Bronchial epithelial cell (primary cell): ENCODE measurements around the gene HAND2. TPM values are rescaled to one million over a fixed set of nuclear protein-coding genes. Genes with fewer than 3 reads are reported as not detected.

Experiments used
- DNase-seq: peaks from one replicate; pipeline ENCODE4 v3.0.0-alpha.2; 2010; ENCODE audit warnings: low read depth
- FAIRE-seq: peaks from 2 replicates; lab custom pipeline; 2011; peaks lifted over from hg19 to GRCh38; lab: Jason Lieb, UNC
- H3K27me3 ChIP-seq: 2 replicates; pipeline ENCODE4 v1.5.1; 2011; ENCODE audit warnings: low read length; ENCODE audit not compliant: control insufficient read depth, insufficient read depth
- H3K36me3 ChIP-seq: 2 replicates; pipeline ENCODE4 v1.5.1; 2011; ENCODE audit warnings: low read length; ENCODE audit not compliant: control insufficient read depth, insufficient read depth
- H3K4me3 ChIP-seq: 2 replicates; pipeline ENCODE4 v1.5.1; 2011; ENCODE audit warnings: mild to moderate bottlenecking, low read depth, low read length, control low read depth
- total RNA-seq: library from RNA; depleted of rRNA; stranded (reverse); fragments of >200 nt; gene quantifications from 2 replicates; pipeline ENCODE4 v1.2.1, GENCODE V29; 2014
- TF ChIP-seq, protein P1 (sequence below): IDR thresholded peaks from 2 replicates; pipeline ENCODE4 v1.5.1; 2011; ENCODE audit warnings: mild to moderate bottlenecking, moderate library complexity, low read length, control low read depth, inconsistent platforms; ENCODE audit not compliant: insufficient read depth, severe bottlenecking

The HAND2 gene
- total RNA-seq, 1 donor from 2014 or later = 1.1 TPM

DNA sequence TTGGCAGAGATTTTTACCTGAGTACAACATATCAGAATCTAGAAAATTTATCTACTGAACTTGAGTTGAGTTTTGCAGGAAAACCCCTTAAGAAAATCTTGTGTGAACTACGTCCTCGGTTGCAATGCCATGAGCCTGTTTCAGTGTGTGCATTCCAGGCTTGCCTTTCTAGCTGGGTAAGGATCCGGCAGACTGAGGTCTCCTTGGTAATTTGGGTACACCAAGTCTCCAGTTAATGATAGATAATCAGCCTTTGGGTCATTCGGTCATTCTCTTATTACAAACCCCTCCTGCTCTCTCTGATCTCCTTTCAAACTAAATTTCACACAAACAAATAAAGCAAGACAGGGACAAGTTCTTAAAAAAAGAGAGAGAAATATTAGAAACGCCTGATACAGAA, 5.9 kb upstream of the HAND2 start:
- FAIRE-seq = no peak
- TF ChIP-seq, protein P1, sequence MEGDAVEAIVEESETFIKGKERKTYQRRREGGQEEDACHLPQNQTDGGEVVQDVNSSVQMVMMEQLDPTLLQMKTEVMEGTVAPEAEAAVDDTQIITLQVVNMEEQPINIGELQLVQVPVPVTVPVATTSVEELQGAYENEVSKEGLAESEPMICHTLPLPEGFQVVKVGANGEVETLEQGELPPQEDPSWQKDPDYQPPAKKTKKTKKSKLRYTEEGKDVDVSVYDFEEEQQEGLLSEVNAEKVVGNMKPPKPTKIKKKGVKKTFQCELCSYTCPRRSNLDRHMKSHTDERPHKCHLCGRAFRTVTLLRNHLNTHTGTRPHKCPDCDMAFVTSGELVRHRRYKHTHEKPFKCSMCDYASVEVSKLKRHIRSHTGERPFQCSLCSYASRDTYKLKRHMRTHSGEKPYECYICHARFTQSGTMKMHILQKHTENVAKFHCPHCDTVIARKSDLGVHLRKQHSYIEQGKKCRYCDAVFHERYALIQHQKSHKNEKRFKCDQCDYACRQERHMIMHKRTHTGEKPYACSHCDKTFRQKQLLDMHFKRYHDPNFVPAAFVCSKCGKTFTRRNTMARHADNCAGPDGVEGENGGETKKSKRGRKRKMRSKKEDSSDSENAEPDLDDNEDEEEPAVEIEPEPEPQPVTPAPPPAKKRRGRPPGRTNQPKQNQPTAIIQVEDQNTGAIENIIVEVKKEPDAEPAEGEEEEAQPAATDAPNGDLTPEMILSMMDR = no peak
- no peak for DNase-seq
- Histone ChIP-seq H3K27me3 (peaks cover 57% of the 10 kb centered on the region), H3K4me3 (no peak overlapping the region), H3K36me3 (no peaks in the 10 kb centered on the region)

GRCh38 chr4:173535165-173535902, 5.3 kb upstream of the HAND2 start:
- DNase-seq (no peak), FAIRE-seq (no peak)
- peaks cover 63% of the 10 kb centered on the region for H3K27me3 ChIP-seq
- no peaks in the 10 kb centered on the region for H3K36me3 ChIP-seq
- H3K4me3 ChIP-seq = no peak overlapping the region
- TF ChIP-seq, protein P1 = no peak

- TF ChIP-seq, protein P1 = no peak
- H3K36me3 ChIP-seq = no peaks in the 10 kb centered on the region
- DNase-seq (no peak), FAIRE-seq (no peak)
- H3K27me3 ChIP-seq = peaks cover 64% of the 10 kb centered on the region
- H3K4me3 ChIP-seq = no peak overlapping the region
Observed at GRCh38 chr4:173534434-173534833, 4.4 kb upstream of the HAND2 start.

GRCh38 chr4:173532725-173533511, 2.9 kb upstream of the HAND2 start:
- FAIRE-seq (peak; percentile 60), DNase-seq (no peak)
- Histone ChIP-seq H3K27me3 (peaks cover 60% of the 10 kb centered on the region), H3K4me3 (no peak overlapping the region), H3K36me3 (no peaks in the 10 kb centered on the region)
- TF ChIP-seq, protein P1 = no peak

GRCh38 chr4:173531086-173531965, 1.3 kb upstream of the HAND2 start:
- TF ChIP-seq, protein P1 = no peak
- H3K36me3 ChIP-seq = no peaks in the 10 kb centered on the region
- no peak for FAIRE-seq
- H3K27me3 ChIP-seq = peaks cover 56% of the 10 kb centered on the region
- DNase-seq = no peak
- H3K4me3 ChIP-seq = no peak overlapping the region
